K562 (cell line): ENCODE measurements around the gene BANF2. TPM values are rescaled to one million over a fixed set of nuclear protein-coding genes. Genes with fewer than 3 reads are reported as not detected.

ENCODE experiments used
- ATAC-seq: fragments of 200-7000 bp; cut with Tn5 transposase; 3 replicates; pipeline ENCODE4 v1.9.1; 2020; ENCODE audit warnings: moderate library complexity
- BruUV-seq: library from RNA; stranded (reverse); fragments of 400-500 nt; replicated peaks from 2 replicates; lab custom pipeline; 2021; lab: Mats Ljungman, UMichigan
- CTCF ChIA-PET: fragments of 300-600 bp; formaldehyde crosslinking; extraction: SDS; loops from one replicate; lab custom pipeline; 2021; ENCODE audit warnings: low intra/inter-chr PET ratio; lab: Yijun Ruan, JAX
- POLR2A ChIA-PET: fragments of 300-600, 350-650 bp; sonication (Branson Sonifier 250); formaldehyde crosslinking; extraction: SDS; loops from one replicate; lab custom pipeline; 2021; ENCODE audit warnings: antibody characterized with exemption, inconsistent platforms; lab: Yijun Ruan, JAX
- DNase-seq, 4 experiments: peaks; one replicate each; pipeline versions ENCODE4 v3.0.0 to v3.0.0-alpha.2; 2011 to 2018; ENCODE audit warnings: low spot score in 3 of 4, mixed read lengths in 3 of 4; ENCODE audit errors: extremely low read depth in 1 of 4
- FAIRE-seq: peaks from 2 replicates; lab custom pipeline; 2011; peaks lifted over from hg19 to GRCh38; lab: Jason Lieb, UNC
- H2AFZ ChIP-seq: 2 replicates; pipeline ENCODE4 v1.6.0; 2011; ENCODE audit warnings: low read depth, low read length, control low read depth, inconsistent platforms
- H3K27ac ChIP-seq: fragments of 200-600 bp; 3 replicates; pipeline ENCODE4 v1.8.0; 2011; ENCODE audit warnings: low read depth, mild to moderate bottlenecking, control low read depth, inconsistent platforms, low read length, moderate library complexity, mixed read lengths; ENCODE audit errors: extremely low read depth
- H3K27me3 ChIP-seq, 2 experiments: fragments of 300-600 bp in 1 of 2; 2 replicates in 1 of 2; 3 replicates in 1 of 2; pipeline versions ENCODE4 v1.6.0 to v1.8.0; 2011; ENCODE audit warnings: inconsistent platforms in 2 of 2, low read length in 2 of 2, mild to moderate bottlenecking in 1 of 2, mixed read lengths in 1 of 2, moderate library complexity in 1 of 2; ENCODE audit not compliant: control insufficient read depth in 2 of 2, insufficient read depth in 2 of 2
- H3K36me3 ChIP-seq: fragments of 300-600 bp; 3 replicates; pipeline ENCODE4 v1.8.0; 2011; ENCODE audit warnings: mild to moderate bottlenecking, low read length, inconsistent platforms; ENCODE audit not compliant: control insufficient read depth, insufficient read depth
- H3K4me1 ChIP-seq, 2 experiments: fragments of 200-600 bp in 1 of 2; replicated peaks in 1 of 2; 2 replicates in 1 of 2; 3 replicates in 1 of 2; pipeline versions ENCODE4 v1.5.1 to v1.8.0; 2011; ENCODE audit warnings: inconsistent platforms in 2 of 2, low read length in 2 of 2, mild to moderate bottlenecking in 1 of 2, mixed read lengths in 1 of 2, moderate library complexity in 1 of 2; ENCODE audit not compliant: control insufficient read depth in 2 of 2, insufficient read depth in 2 of 2
- H3K4me2 ChIP-seq: 2 replicates; pipeline ENCODE4 v1.6.1; 2011; ENCODE audit warnings: low read length, control low read depth, inconsistent platforms, mixed read lengths; ENCODE audit not compliant: insufficient read depth
- H3K4me3 ChIP-seq: fragments of 200-600 bp; sonication (generic), shearing (Covaris generic); 2 replicates; pipeline ENCODE4 v1.5.1; 2016; ENCODE audit warnings: control low read depth, inconsistent platforms
- H3K79me2 ChIP-seq: fragments of 200-600 bp; 3 replicates; pipeline ENCODE4 v1.8.0; 2011; ENCODE audit warnings: low read length, inconsistent platforms; ENCODE audit not compliant: control insufficient read depth, insufficient read depth
- H3K9ac ChIP-seq, 2 experiments: 2 replicates each; pipeline versions ENCODE4 v1.6.0 to v1.6.1; 2011; ENCODE audit warnings: low read depth in 2 of 2, low read length in 2 of 2, control low read depth in 1 of 2, inconsistent platforms in 1 of 2, mild to moderate bottlenecking in 1 of 2, mixed read lengths in 1 of 2; ENCODE audit not compliant: insufficient read depth in 1 of 2
- H3K9me1 ChIP-seq: one replicate; pipeline ENCODE4 v1.6.0; 2011; ENCODE audit warnings: inconsistent platforms, mild to moderate bottlenecking, low read length, moderate library complexity; ENCODE audit not compliant: control insufficient read depth, insufficient read depth
- H3K9me3 ChIP-seq: replicated peaks from 2 replicates; pipeline ENCODE4 v1.5.1; 2011; ENCODE audit warnings: low read depth, low read length, inconsistent platforms; ENCODE audit not compliant: control insufficient read depth, insufficient read depth
- H4K20me1 ChIP-seq: replicated peaks from 2 replicates; pipeline ENCODE4 v1.6.1; 2011; ENCODE audit warnings: low read length, inconsistent platforms, mixed read lengths; ENCODE audit not compliant: control insufficient read depth, insufficient read depth
- HNRNPL ChIP-seq: fragments of 200-400 bp; formaldehyde crosslinking; IDR thresholded peaks from 2 replicates; pipeline ENCODE4 v1.6.1; 2017; ENCODE audit warnings: low read depth, mild to moderate bottlenecking, low read length
- SIX5 ChIP-seq, 2 experiments: IDR thresholded peaks; 2 replicates each; pipeline ENCODE4 v1.6.1; 2011; ENCODE audit warnings: low read length in 2 of 2, borderline replicate concordance in 1 of 2, low read depth in 1 of 2, mild to moderate bottlenecking in 1 of 2, moderate library complexity in 1 of 2; ENCODE audit not compliant: insufficient read depth in 1 of 2
- SMARCC2 ChIP-seq: fragments of 450-650 bp; IDR thresholded peaks from 2 replicates; pipeline ENCODE4 v1.6.1; 2017; ENCODE audit warnings: antibody characterized with exemption, moderate library complexity, mild to moderate bottlenecking, low read depth
- WGBS: fragments of 100-300 bp; shearing (Covaris generic); methylation state at CpG from one replicate; pipeline ENCODE4 v1.1.6; 2016; ENCODE audit warnings: low coverage, mixed read lengths; ENCODE audit not compliant: insufficient coverage; ENCODE audit errors: missing lambda C conversion rate; 5-methylcytosine and 5-hydroxymethylcytosine counted together
- in situ Hi-C: fragments of 300-500 bp; cut with MboI; formaldehyde crosslinking; loops from 4 replicates; pipeline ENCODE4 v1.15.0; 2018; ENCODE audit warnings: inconsistent platforms, mixed read lengths
- intact Hi-C: fragments of 100-400 bp; cut with micrococcal nuclease; formaldehyde crosslinking; loops from 2 replicates; pipeline ENCODE4 v1.14.2; 2022
- polyA plus RNA-seq, 8 experiments: library from polyadenylated mRNA; depleted of rRNA in 4 of 8; stranded (reverse) in 5 of 8; unstranded in 3 of 8; fragments of >200 nt; fragmentation: Nextera tagmentation in 2 of 8; fragmentation: Illumina TruSeq in 1 of 8; extraction: Ambion mirVana in 2 of 8; extraction: Trizol in 1 of 8; gene quantifications; 2 replicates each; pipeline versions ENCODE4 v1.2.1 to v1.2.3, GENCODE V29; 2011 to 2014; ENCODE audit warnings: inconsistent platforms in 1 of 8, missing spikeins in 1 of 8
- total RNA-seq, 7 experiments: library from RNA; depleted of rRNA in 6 of 7; stranded (reverse); fragments of >200 nt in 6 of 7; fragmentation: Illumina TruSeq in 2 of 7; extraction: Trizol in 2 of 7; gene quantifications; 2 replicates each; pipeline versions ENCODE4 v1.2.1 to v1.2.3, GENCODE V29; 2011 to 2021; ENCODE audit warnings: low replicate concordance in 1 of 7
- TF ChIP-seq, protein P1 (sequence below): fragments of 450-650 bp; IDR thresholded peaks from 2 replicates; pipeline ENCODE4 v1.6.1; 2017; ENCODE audit warnings: mild to moderate bottlenecking, moderate library complexity

The BANF2 gene
- total and polyA plus RNA-seq, 9 of the 15 experiments (the other 6 are each of a cell fraction or from before 2014, with no cell fraction given) = not detected

DNA sequence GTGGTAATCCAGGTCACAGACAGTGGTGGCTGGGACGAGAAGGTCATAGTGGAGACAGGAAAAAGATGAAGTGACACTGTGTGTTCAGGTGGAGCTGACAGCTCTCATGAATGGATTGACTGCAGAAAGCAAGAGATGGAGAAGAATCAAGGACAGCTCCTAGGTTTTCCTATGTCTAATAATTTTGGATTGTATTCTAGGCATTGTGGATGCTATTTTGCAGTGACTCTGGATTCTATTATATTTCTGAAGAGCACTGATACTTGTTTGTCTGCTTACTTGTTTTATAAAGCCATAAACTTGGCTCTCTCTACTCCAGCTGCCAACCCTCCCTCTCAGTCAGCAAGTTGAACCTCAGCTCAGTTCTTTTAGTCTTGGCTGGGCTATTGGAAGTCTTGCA, 58.7 kb downstream of the BANF2 start (continued):
- TF ChIP-seq, protein P1, sequence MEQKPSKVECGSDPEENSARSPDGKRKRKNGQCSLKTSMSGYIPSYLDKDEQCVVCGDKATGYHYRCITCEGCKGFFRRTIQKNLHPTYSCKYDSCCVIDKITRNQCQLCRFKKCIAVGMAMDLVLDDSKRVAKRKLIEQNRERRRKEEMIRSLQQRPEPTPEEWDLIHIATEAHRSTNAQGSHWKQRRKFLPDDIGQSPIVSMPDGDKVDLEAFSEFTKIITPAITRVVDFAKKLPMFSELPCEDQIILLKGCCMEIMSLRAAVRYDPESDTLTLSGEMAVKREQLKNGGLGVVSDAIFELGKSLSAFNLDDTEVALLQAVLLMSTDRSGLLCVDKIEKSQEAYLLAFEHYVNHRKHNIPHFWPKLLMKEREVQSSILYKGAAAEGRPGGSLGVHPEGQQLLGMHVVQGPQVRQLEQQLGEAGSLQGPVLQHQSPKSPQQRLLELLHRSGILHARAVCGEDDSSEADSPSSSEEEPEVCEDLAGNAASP = no peak
- no peak for TF ChIP-seq HNRNPL

DNA sequence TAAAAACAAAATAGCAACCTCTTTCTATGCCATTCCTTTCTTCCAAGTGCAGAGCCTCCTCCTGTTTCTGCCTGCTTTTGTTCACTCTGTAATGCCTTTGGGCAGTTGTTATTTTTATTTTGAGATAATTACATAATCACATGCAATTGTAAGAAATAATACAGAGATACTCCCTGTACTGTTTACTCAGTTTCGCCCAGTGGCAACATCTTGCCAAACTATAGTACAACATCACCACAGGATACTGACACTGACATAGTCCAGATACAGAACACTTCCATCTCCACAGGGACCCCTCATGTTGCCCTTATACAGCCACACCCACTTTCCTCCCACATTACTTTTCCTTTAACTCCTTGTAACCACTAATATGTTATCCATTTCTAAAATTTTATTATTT, 59.7 kb downstream of the BANF2 start:
- TF ChIP-seq SIX5 (IDR thresholded peaks at IDR 0.05; ENCODE audit: borderline replicate concordance in 1 of 2, insufficient read depth in 1 of 2, low read depth in 1 of 2, low read length in 2 of 2) (no peak), SMARCC2 (no peak)
- Histone ChIP-seq H3K79me2 (no peaks in the 10 kb centered on the region), H3K9me3 (no peaks in the 10 kb centered on the region), H3K4me2 (no peak overlapping the region), H2AFZ (no peak overlapping the region), H3K9ac (no peak overlapping the region), H3K27ac (no peak overlapping the region), H3K9me1 (no peaks in the 10 kb centered on the region), H3K27me3 (peaks cover 0 to 10% of the 10 kb centered on the region in 2 experiments; a peak in 2 of 5 replicates), H4K20me1 (no peaks in the 10 kb centered on the region), H3K4me3 (no peak overlapping the region), H3K36me3 (no peaks in the 10 kb centered on the region), H3K4me1 (no peaks in the 10 kb centered on the region)
- no peak for DNase-seq
- ATAC-seq = no peak
- ChIA-PET POLR2A (no interaction called here), CTCF (no interaction called here)
- in situ Hi-C loops = no loop called here
- FAIRE-seq = no peak
- WGBS = 0% methylated on average over 1 of the region's 1 CpG
- BruUV-seq = no TSS peak
- intact Hi-C loops = no loop called here
